ENCODE measurements around the gene BACH1.
A peak's percentile ranks its signal among the peaks of the same experiment; 100 is the strongest.

The BACH1 gene

GRCh38 chr21:29343519-29343918 is 44.8 kb downstream of the BACH1 start:
- Histone ChIP-seq H3K4me1 (ENCODE audit: insufficient read depth, poor library complexity, severe bottlenecking) (peaks cover 60% of the 10 kb centered on the region), H3K27ac (ENCODE audit: poor library complexity, severe bottlenecking) (peak overlapping the region; percentile 91), H3K27me3 (ENCODE audit: insufficient read depth, poor library complexity, severe bottlenecking) (no peaks in the 10 kb centered on the region), H3K4me3 (ENCODE audit: severe bottlenecking) (no peak overlapping the region), H3K9me3 (ENCODE audit: severe bottlenecking) (no peaks in the 10 kb centered on the region), H3K36me3 (ENCODE audit: low read depth) (peaks cover 70% of the 10 kb centered on the region)
- no peak; the same call in 2 of the 3 replicates for ATAC-seq (ENCODE audit: low read depth)
- DNase-seq (ENCODE audit: low spot score), result no peak
- no peak for TF ChIP-seq CTCF (IDR thresholded peaks at IDR 0.05; ENCODE audit: poor library complexity, severe bottlenecking)

GRCh38 chr21:29346281-29346680 is 47.6 kb downstream of the BACH1 start:
- peak overlapping the region; percentile 44 for H3K27ac ChIP-seq (ENCODE audit: poor library complexity, severe bottlenecking)
- H3K4me3 ChIP-seq (ENCODE audit: severe bottlenecking), result no peak overlapping the region
- no peaks in the 10 kb centered on the region for H3K27me3 ChIP-seq (ENCODE audit: insufficient read depth, poor library complexity, severe bottlenecking)
- ATAC-seq (ENCODE audit: low read depth) (no peak), DNase-seq (ENCODE audit: low spot score) (no peak)
- H3K9me3 ChIP-seq (ENCODE audit: severe bottlenecking), result no peaks in the 10 kb centered on the region
- peaks cover 38% of the 10 kb centered on the region for H3K4me1 ChIP-seq (ENCODE audit: insufficient read depth, poor library complexity, severe bottlenecking)
- peaks cover 49% of the 10 kb centered on the region for H3K36me3 ChIP-seq (ENCODE audit: low read depth)
- TF ChIP-seq CTCF (IDR thresholded peaks at IDR 0.05; ENCODE audit: poor library complexity, severe bottlenecking), result no peak

GRCh38 chr21:29346771-29347170 is 48.0 kb downstream of the BACH1 start:
- Histone ChIP-seq H3K4me1 (ENCODE audit: insufficient read depth, poor library complexity, severe bottlenecking) (peaks cover 33% of the 10 kb centered on the region), H3K27ac (ENCODE audit: poor library complexity, severe bottlenecking) (peak overlapping the region; percentile 44), H3K36me3 (ENCODE audit: low read depth) (peaks cover 49% of the 10 kb centered on the region), H3K27me3 (ENCODE audit: insufficient read depth, poor library complexity, severe bottlenecking) (no peaks in the 10 kb centered on the region), H3K4me3 (ENCODE audit: severe bottlenecking) (no peak overlapping the region), H3K9me3 (ENCODE audit: severe bottlenecking) (no peaks in the 10 kb centered on the region)
- DNase-seq (ENCODE audit: low spot score) (no peak), ATAC-seq (ENCODE audit: low read depth) (no peak)
- no peak for TF ChIP-seq CTCF (IDR thresholded peaks at IDR 0.05; ENCODE audit: poor library complexity, severe bottlenecking)

- Histone ChIP-seq H3K36me3 (ENCODE audit: low read depth) (peaks cover 49% of the 10 kb centered on the region), H3K4me3 (ENCODE audit: severe bottlenecking) (no peak overlapping the region), H3K9me3 (ENCODE audit: severe bottlenecking) (no peaks in the 10 kb centered on the region), H3K27ac (ENCODE audit: poor library complexity, severe bottlenecking) (peak overlapping the region; percentile 44), H3K4me1 (ENCODE audit: insufficient read depth, poor library complexity, severe bottlenecking) (peaks cover 28% of the 10 kb centered on the region), H3K27me3 (ENCODE audit: insufficient read depth, poor library complexity, severe bottlenecking) (no peaks in the 10 kb centered on the region)
- no peak for TF ChIP-seq CTCF (IDR thresholded peaks at IDR 0.05; ENCODE audit: poor library complexity, severe bottlenecking)
- no peak for DNase-seq (ENCODE audit: low spot score)
- ATAC-seq (ENCODE audit: low read depth), result no peak
Observed at GRCh38 chr21:29347274-29347681, 48.6 kb downstream of the BACH1 start.

- peaks cover 45% of the 10 kb centered on the region for H3K36me3 ChIP-seq (ENCODE audit: low read depth)
- ATAC-seq (ENCODE audit: low read depth) (no peak), DNase-seq (ENCODE audit: low spot score) (no peak)
- no peak overlapping the region for H3K4me3 ChIP-seq (ENCODE audit: severe bottlenecking)
- peaks cover 15% of the 10 kb centered on the region for H3K4me1 ChIP-seq (ENCODE audit: insufficient read depth, poor library complexity, severe bottlenecking)
- TF ChIP-seq CTCF (IDR thresholded peaks at IDR 0.05; ENCODE audit: poor library complexity, severe bottlenecking), result no peak
- no peaks in the 10 kb centered on the region for H3K9me3 ChIP-seq (ENCODE audit: severe bottlenecking)
- no peaks in the 10 kb centered on the region for H3K27me3 ChIP-seq (ENCODE audit: insufficient read depth, poor library complexity, severe bottlenecking)
- H3K27ac ChIP-seq (ENCODE audit: poor library complexity, severe bottlenecking), result no peak overlapping the region
Observed at GRCh38 chr21:29349702-29350101, 51.0 kb downstream of the BACH1 start.

Data from RWPE2 (cell line).